Liver (tissue), 9 donors: Measurements from ENCODE around the gene ZNF878. TPM values are rescaled to one million over a fixed set of nuclear protein-coding genes. Genes with fewer than 3 reads are reported as not detected.

Source experiments
- DNase-seq: peaks from one replicate; pipeline ENCODE4 v3.0.0-alpha.2; 2017; ENCODE audit warnings: low spot score
- H3K27ac ChIP-seq, 2 donors: one replicate each; pipeline ENCODE4 v1.7.0; 2013; ENCODE audit warnings: inconsistent platforms in 2 of 2, low read length in 2 of 2, control low read depth in 1 of 2, low read depth in 1 of 2, mild to moderate bottlenecking in 1 of 2
- H3K27me3 ChIP-seq, 4 donors: one replicate each; pipeline versions ENCODE4 v1.6.1 to v1.7.0; 2013; ENCODE audit warnings: low read length in 3 of 4, inconsistent platforms in 1 of 4, mild to moderate bottlenecking in 1 of 4, moderate library complexity in 1 of 4; ENCODE audit not compliant: control insufficient read depth in 4 of 4, insufficient read depth in 4 of 4
- H3K36me3 ChIP-seq, 4 donors: one replicate each; pipeline versions ENCODE4 v1.6.1 to v1.7.0; 2013; ENCODE audit warnings: low read length in 3 of 4, mild to moderate bottlenecking in 3 of 4, low read depth in 1 of 4, moderate library complexity in 1 of 4; ENCODE audit not compliant: control insufficient read depth in 4 of 4, insufficient read depth in 3 of 4
- H3K4me1 ChIP-seq, 4 donors: one replicate each; pipeline versions ENCODE4 v1.6.1 to v1.7.0; 2013; ENCODE audit warnings: low read length in 3 of 4, mild to moderate bottlenecking in 3 of 4, moderate library complexity in 1 of 4; ENCODE audit not compliant: control insufficient read depth in 4 of 4, insufficient read depth in 4 of 4
- H3K4me3 ChIP-seq, 3 donors: one replicate each; pipeline versions ENCODE4 v1.6.1 to v1.7.0; 2013; ENCODE audit warnings: low read length in 3 of 3, control low read depth in 1 of 3, low read depth in 1 of 3, mild to moderate bottlenecking in 1 of 3
- H3K9ac ChIP-seq, 2 donors: one replicate each; pipeline ENCODE4 v1.7.0; 2013; ENCODE audit warnings: low read length in 2 of 2, mild to moderate bottlenecking in 2 of 2, moderate library complexity in 2 of 2, control low read depth in 1 of 2, low read depth in 1 of 2
- H3K9me3 ChIP-seq, 4 donors: one replicate each; pipeline versions ENCODE4 v1.6.1 to v1.7.0; 2013; ENCODE audit warnings: low read length in 3 of 4; ENCODE audit not compliant: control insufficient read depth in 4 of 4
- ATF3 ChIP-seq: IDR thresholded peaks from 2 replicates; pipeline ENCODE4 v1.6.1; 2016; ENCODE audit warnings: antibody characterized with exemption
- EGR1 ChIP-seq, 2 donors: IDR thresholded peaks; 2 replicates each; pipeline ENCODE4 v1.6.1; 2016 to 2018; ENCODE audit warnings: antibody characterized with exemption in 2 of 2, low read depth in 2 of 2
- FOXA1 ChIP-seq: IDR thresholded peaks from 2 replicates; pipeline ENCODE4 v1.6.1; 2016; ENCODE audit warnings: antibody characterized with exemption
- FOXA2 ChIP-seq: IDR thresholded peaks from 2 replicates; pipeline ENCODE4 v1.6.1; 2016; ENCODE audit warnings: antibody characterized with exemption
- GABPA ChIP-seq, 2 donors: IDR thresholded peaks in 1 of 2; conservative IDR thresholded peaks in 1 of 2; 2 replicates each; pipeline ENCODE4 v1.6.1; 2016; ENCODE audit warnings: antibody characterized with exemption in 2 of 2, mild to moderate bottlenecking in 1 of 2, moderate library complexity in 1 of 2
- HNF4A ChIP-seq, 2 donors: conservative IDR thresholded peaks; 2 replicates each; pipeline ENCODE4 v1.6.1; 2016; ENCODE audit warnings: antibody characterized with exemption in 2 of 2, mild to moderate bottlenecking in 2 of 2
- HNF4G ChIP-seq: IDR thresholded peaks from 2 replicates; pipeline ENCODE4 v1.6.1; 2016; ENCODE audit warnings: antibody characterized with exemption
- JUND ChIP-seq, 2 donors: IDR thresholded peaks; 2 replicates each; pipeline ENCODE4 v1.6.1; 2016; ENCODE audit warnings: antibody characterized with exemption in 2 of 2
- MAX ChIP-seq: IDR thresholded peaks from 2 replicates; pipeline ENCODE4 v1.6.1; 2016; ENCODE audit warnings: antibody characterized with exemption
- NR2F2 ChIP-seq: IDR thresholded peaks from 2 replicates; pipeline ENCODE4 v1.6.1; 2016; ENCODE audit warnings: antibody characterized with exemption
- RAD21 ChIP-seq, 2 donors: IDR thresholded peaks; 2 replicates each; pipeline ENCODE4 v1.6.1; 2016; ENCODE audit warnings: antibody characterized with exemption in 2 of 2, mild to moderate bottlenecking in 2 of 2
- REST ChIP-seq: IDR thresholded peaks from 2 replicates; pipeline ENCODE4 v1.6.1; 2016; ENCODE audit warnings: antibody characterized with exemption, mild to moderate bottlenecking
- RXRA ChIP-seq, 2 donors: IDR thresholded peaks; 2 replicates each; pipeline ENCODE4 v1.6.1; 2017 to 2018; ENCODE audit warnings: antibody characterized with exemption in 2 of 2, mild to moderate bottlenecking in 1 of 2
- SP1 ChIP-seq: IDR thresholded peaks from 2 replicates; pipeline ENCODE4 v1.6.1; 2018; ENCODE audit warnings: antibody characterized with exemption, mild to moderate bottlenecking
- TAF1 ChIP-seq: conservative IDR thresholded peaks from 2 replicates; pipeline ENCODE4 v1.6.1; 2016; ENCODE audit warnings: antibody characterized with exemption, mild to moderate bottlenecking
- YY1 ChIP-seq: IDR thresholded peaks from 2 replicates; pipeline ENCODE4 v1.6.1; 2016; ENCODE audit warnings: antibody characterized with exemption, mild to moderate bottlenecking
- ZBTB33 ChIP-seq: IDR thresholded peaks from 2 replicates; pipeline ENCODE4 v1.6.1; 2016; ENCODE audit warnings: antibody characterized with exemption
- WGBS: extraction: QIAGEN DNeasy Blood & Tissue Kit; methylation state at CpG from one replicate; pipeline ENCODE4 v1.1.7; 2013; 5-methylcytosine and 5-hydroxymethylcytosine counted together
- polyA plus RNA-seq, 2 donors: library from polyadenylated mRNA; stranded (reverse) in 1 of 2; unstranded in 1 of 2; fragments of 200-250 nt in 1 of 2; fragments of >200 nt in 1 of 2; fragmentation: Nextera tagmentation in 1 of 2; extraction: Ambion mirVana in 1 of 2; gene quantifications; one replicate each; pipeline versions ENCODE4 v1.2.1 to v1.2.3, GENCODE V29; 2013 to 2015
- total RNA-seq, 2 donors: library from RNA; depleted of rRNA; stranded (reverse); fragments of >200 nt; gene quantifications; one replicate each; pipeline ENCODE4 v1.2.3, GENCODE V29; 2014
- donor health status: healthy.
- donor health status: healthy.
- donor health status: healthy.
- donor health status: healthy.
- donor health status: healthy.

The ZNF878 gene
- total and polyA plus RNA-seq, 4 donors = 0.25 to 0.33 TPM; not detected in 2

- H3K27me3 ChIP-seq = no peaks in the 10 kb centered on the region
- H3K36me3 ChIP-seq = peaks cover 7 to 51% (median 43%) of the 10 kb centered on the region in 4 donors
- H3K4me1 ChIP-seq = no peaks in the 10 kb centered on the region
- TF ChIP-seq NR2F2 = no peak
- no peak for TF ChIP-seq GABPA (IDR thresholded peaks at IDR 0.05 in 1 of 2, conservative IDR thresholded peaks at IDR 0.05 in 1 of 2)
- TF ChIP-seq REST = no peak
- TF ChIP-seq RXRA (IDR thresholded peaks at IDR 0.05) = no peak
- TF ChIP-seq YY1 = no peak
- no peak for TF ChIP-seq EGR1 (IDR thresholded peaks at IDR 0.05; ENCODE audit: low read depth in 2 of 2)
- TF ChIP-seq ATF3 = no peak
- TF ChIP-seq HNF4G = no peak
- TF ChIP-seq FOXA1 = no peak
- TF ChIP-seq HNF4A (conservative IDR thresholded peaks at IDR 0.05) = no peak
- TF ChIP-seq FOXA2 = no peak
- TF ChIP-seq MAX = no peak
- TF ChIP-seq SP1 = no peak
- 94% methylated on average over 3 of the region's 3 CpGs for WGBS
- DNase-seq = no peak
- no peak overlapping the region for H3K9ac ChIP-seq
- peaks cover 61 to 84% (median 63%) of the 10 kb centered on the region in 4 donors for H3K9me3 ChIP-seq
- H3K27ac ChIP-seq = no peak overlapping the region
- H3K4me3 ChIP-seq = peak overlapping the region in 2 of 3 donors; percentile 48 to 81
Observed at GRCh38 chr19:12075538-12076139, 22.9 kb upstream of the ZNF878 start.

- H3K4me3 ChIP-seq = peak within 1 kb of the TSS; percentile 75 to 99 (median 90)
- peak within 1 kb of the TSS; percentile 81 to 83 for H3K9ac ChIP-seq
- no peaks in the 10 kb centered on the region for H3K27me3 ChIP-seq
- peaks cover 3 to 7% (median 4%) of the 10 kb centered on the region in 4 donors for H3K4me1 ChIP-seq
- peak; percentile 99 for DNase-seq
- WGBS = 3% methylated on average over 66 of the region's 66 CpGs
- H3K9me3 ChIP-seq = peaks cover 6 to 20% (median 6%) of the 10 kb centered on the region in 4 donors
- peak within 1 kb of the TSS; percentile 79 to 92 for H3K27ac ChIP-seq
- H3K36me3 ChIP-seq = peaks cover 0 to 4% (median 1%) of the 10 kb centered on the region in 4 donors
- TF ChIP-seq REST = peak; percentile 94
- peak; percentile 82 for TF ChIP-seq YY1
- TF ChIP-seq ZBTB33 = peak; percentile 49
- peak; percentile 90 for TF ChIP-seq SP1
- TF ChIP-seq HNF4A (conservative IDR thresholded peaks at IDR 0.05) = peak in 1 of 2 donors; percentile 0
- TF ChIP-seq FOXA1 = no peak
- peak in 1 of 2 donors; percentile 58 for TF ChIP-seq RXRA (IDR thresholded peaks at IDR 0.05)
- peak; percentile 62 for TF ChIP-seq NR2F2
- no peak for TF ChIP-seq EGR1 (IDR thresholded peaks at IDR 0.05; ENCODE audit: low read depth in 2 of 2)
- TF ChIP-seq JUND (IDR thresholded peaks at IDR 0.05) = peak in 1 of 2 donors; percentile 24
- peak in 1 of 2 donors; percentile 16 for TF ChIP-seq RAD21 (IDR thresholded peaks at IDR 0.05)
- TF ChIP-seq MAX = peak; percentile 65
- TF ChIP-seq TAF1 = peak; percentile 98
- TF ChIP-seq GABPA (IDR thresholded peaks at IDR 0.05 in 1 of 2, conservative IDR thresholded peaks at IDR 0.05 in 1 of 2) = no peak
- no peak for TF ChIP-seq FOXA2
Observed at GRCh38 chr19:12064590-12065538, 12.1 kb upstream of the ZNF878 start, which contains the start of gene ZNF844. Gene ZNF844, plus strand, starts transcription at chr19:12064731. Its CDS starts 143 bp downstream, at chr19:12064874.
